ENCODE results near the gene NOC4L.

The NOC4L gene

DNA sequence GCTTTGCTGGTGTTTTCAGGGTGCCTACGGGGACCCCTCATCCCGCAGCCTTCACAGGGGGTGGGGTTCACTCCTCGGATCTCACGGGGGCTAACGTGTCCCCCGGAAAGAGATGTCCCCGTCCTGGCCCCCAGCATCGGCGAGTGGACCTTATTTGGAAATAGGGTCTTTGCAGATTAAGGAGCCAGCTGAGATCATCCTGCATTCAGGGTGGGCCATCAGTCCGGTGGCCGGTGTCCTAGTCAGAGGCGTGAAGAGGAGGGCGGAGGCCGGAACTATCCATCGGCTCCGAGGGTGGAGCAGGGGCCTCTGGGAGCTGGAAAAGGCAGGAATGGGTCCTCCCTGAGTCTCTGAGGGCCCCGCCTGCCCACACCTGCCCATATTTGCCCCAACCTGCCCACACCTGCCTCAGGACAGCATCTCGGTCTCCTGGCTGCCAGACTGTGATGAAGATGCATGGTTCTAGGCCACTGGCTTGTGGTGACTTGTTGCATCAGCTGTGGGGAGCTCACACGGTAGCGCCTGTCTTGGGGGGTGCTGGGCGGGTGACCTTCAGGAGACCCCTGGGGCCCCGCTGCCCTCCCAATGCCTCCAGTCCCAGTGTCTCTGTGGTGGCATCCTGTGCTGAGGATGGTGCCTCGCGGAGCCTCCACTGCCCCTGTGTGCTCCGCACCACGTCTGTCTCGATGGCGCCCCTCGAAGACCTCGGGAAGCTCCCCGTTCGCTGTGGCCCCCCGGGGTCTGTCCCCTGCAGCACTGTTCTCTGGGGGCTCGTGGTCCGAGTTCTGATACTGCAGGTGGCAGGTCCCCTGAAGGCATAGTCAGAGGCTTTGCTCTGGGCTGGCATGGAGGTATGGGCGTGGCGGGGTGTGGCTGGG lies 14.7 kb downstream of the NOC4L start:
- no peak for DNase-seq

DNA sequence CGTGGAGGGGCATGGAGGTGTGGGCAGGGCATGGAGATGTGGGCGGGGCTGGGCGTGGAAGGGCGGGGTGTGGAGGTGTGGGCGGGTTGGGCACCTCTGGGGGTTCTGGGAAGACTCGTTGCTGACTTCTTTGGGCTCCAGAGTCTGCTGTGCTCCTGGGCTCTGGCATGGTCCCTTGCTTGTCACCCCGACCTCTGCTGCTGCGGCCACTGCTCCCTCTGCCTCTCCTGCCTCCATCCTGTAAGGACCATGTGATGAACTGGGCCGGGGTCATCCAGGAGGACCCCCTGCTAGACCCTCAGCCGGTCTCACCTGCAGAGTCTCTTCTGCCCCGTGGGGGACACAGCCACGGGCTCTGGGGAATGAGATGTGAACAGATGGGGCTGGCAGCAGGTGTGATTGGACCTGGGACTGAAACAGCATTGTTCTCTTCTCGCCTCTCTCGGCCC lies 15.3 kb downstream of the NOC4L start:
- no peak for DNase-seq

DNA sequence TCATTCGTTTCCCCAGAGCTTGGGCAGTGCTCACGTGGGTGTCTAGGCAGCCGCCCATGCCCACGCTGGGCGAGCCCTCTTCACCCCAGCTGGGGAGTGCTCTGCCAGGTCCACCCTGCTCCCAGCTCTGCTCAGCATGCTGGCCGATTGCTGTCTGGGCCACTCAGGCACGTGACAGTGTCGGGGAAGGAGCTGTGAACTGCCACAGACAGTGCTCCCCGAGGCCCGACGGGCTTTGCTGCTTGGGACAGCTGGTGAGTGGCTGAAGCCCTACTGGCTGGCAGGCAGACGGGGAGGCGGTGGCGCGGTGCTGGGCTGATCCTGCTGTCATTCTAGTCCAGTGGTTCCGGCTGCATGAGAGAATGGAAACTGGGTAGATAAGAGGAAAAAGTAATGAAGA lies 15.8 kb downstream of the NOC4L start:
- DNase-seq = no peak

DNA sequence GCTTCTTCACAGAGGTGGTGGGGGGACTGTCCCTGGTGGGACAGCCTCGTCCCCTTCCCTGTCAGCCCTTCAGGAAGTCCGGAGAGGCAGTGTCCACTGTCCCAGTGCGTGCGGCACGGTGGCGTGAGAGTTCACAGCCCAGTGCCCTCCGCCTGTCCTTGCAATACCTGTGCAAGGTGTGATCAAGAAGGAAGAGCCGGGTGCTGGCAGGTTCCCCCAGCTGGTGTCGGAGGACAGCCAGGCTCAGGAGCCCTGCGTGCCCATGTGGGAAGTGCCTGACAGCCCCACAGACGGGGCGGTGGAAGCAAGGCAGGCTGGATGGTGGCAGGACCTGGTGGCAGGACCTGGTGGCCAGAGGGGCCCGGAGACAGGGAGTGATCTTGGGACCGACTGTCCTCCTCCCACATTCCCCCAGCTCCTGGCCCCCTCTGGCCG lies 16.4 kb downstream of the NOC4L start:
- no peak for DNase-seq

DNA sequence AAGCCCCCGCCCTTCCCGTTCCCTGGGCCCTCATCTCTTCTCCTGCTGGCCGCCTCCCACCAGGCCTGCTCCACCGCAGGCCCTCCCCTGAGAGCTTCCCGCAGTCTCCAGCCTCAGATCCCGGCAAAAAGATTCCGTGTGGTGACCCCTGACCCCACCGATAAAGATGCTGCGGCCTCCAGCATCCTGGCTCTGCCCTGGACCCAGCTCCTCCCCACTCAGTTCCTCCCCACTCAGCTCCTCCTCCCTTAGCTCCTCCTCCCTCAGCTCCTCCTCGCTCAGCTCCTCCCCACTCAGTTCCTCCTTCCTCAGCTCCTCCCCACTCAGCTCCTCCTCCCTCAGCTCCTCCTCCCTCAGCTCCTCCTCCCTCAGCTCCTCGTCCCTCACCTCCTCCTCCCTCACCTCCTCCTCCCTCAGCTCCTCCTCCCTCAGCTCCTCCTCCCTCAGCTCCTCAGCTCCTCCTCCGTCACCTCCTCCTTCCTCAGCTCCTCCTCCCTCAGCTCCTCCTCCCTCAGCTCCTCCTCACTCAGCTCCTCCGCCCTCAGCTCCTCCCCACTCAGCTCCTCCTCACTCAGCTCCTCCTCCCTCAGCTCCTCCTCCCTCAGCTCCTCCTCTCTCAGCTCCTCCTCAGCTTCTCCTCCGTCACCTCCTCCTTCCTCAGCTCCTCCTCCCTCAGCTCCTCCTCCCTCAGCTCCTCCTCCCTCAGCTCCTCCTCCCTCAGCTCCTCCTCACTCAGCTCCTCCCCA lies 17.0 kb downstream of the NOC4L start:
- no peak for DNase-seq

DNA sequence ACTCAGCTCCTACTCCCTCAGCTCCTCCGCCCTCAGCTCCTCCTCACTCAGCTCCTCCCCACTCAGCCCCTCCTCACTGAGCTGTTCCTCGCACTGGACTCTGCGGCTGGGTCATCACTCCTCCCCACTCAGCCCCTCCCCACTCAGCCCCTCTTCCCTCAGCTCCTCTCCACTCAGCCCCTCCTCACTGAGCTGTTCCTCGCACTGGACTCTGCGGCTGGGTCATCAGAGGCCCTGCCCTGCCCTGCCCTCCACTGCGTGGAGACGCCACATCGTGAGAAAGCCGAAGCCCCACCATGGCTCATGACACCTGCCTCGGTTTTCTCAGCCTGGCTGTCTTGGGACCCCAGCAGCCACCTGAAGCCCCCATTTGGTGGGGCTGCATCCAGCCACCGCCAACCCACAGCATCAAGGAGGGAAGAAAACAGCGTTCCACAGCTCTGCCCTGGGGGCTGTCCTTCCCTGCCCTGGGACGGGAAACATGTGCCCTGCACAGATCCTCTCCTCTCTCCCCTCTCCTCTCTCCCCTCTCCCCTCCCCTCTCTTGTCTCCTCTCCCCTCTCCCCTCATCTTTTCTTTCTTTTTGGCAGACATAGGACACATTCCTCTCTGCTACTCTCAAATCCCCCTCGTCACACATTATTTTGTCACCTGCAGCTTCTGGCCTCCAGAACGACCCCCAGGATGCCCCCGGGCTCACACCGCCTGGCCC lies 17.7 kb downstream of the NOC4L start:
- DNase-seq = no peak

DNA sequence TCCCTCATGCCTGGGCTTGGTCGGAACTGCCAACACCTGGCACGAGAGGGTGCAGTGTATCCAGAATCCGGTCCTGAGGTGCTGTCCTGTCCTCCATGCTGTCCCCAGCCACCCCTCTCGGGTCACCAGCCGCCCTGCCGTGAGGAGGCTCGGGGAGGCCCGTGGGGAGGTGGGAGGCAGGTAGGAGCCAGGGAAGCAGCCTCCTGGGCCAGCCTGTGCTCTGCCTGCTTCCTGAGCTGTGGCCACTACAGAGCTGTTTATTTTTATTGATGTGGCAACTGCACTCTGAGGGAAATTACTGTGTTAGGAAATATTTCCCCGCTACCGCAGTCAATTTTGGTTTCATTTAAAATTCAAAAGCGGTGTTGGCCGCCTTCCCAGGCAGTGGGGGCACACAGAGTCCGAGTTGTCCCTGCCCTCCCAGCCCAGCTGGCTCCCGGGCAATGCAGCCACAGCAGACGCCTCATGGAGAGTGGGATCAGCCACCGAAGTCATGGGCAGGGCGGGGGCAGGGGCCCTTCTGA lies 18.3 kb downstream of the NOC4L start:
- no peak for DNase-seq

DNA sequence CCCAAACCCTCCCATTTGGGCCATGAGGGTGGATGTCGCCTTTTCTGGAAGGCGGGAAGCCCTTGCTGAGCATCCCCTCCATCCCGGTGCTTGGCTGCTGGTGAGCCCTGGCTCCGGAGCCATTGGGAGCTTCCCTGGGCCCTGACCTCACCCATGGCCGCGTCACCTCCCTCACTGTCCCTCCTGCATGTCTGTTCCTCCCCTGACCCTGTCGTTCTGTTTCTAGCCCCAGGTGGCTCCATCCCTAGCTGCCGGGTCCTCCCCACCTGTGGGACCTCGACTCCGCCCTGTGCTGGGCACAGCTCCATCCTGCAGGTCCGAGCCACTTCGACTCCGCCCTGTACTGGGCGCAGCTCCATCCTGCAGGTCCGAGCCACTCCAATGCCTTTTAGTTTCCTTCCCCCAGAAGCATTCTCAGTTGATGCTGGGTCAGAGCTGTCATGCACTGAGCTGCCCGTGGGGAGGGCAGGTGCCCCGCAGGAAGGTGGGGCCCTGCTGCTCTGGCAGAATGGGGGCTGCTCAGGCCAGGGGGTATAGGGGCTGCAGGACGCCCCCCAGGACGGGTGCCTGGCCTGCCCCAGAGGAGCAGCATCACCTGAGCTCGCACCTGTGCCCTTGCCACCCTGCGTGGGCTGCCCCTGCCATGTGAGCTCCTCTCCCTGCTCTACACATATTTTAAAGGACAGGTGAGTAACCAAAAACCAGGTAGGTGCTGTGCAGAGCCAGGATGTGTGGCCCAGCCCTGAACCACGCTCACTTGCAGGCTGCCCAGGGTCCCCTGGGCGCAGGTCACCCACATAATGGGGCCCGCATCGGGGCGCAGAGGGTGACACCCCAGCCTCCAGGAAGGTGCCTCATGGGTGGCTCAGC lies 19.0 kb downstream of the NOC4L start:
- DNase-seq = no peak

DNA sequence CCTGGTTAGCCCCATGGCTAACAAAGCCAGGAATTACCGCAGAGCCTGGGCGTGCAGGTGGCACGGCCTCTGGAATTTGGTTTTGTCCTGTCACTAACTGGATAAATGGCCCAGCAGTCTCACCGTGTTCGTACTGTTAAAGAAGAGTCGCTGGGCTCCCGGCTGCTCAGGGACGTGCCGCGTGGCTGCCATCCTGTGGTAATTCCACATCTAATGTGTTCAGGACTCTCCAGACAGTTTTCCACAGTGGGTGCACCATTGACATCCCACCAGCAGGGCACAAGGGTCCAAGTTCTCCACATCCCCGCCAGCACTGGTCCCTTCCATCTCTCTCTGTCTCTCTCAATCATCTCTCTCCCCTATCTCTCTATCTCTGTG lies 19.6 kb downstream of the NOC4L start:
- DNase-seq = no peak

DNA sequence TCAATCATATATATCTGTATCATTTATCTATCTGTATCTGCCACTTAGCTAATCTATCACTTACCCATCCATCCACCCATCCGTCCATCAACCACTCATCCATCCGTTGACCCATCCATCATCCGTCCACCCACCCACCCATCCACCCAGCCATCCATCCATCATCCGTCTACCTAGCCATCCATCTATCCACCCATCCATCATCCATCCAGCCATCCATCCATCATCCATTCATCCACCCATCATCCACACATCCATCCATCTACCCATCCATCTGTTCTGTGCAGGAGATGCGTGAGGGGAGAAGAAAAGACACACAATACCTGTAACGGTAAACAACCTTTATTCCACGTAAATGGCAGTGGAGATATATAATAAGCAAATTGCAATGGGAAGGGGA lies 20.2 kb downstream of the NOC4L start:
- DNase-seq = no peak

DNA sequence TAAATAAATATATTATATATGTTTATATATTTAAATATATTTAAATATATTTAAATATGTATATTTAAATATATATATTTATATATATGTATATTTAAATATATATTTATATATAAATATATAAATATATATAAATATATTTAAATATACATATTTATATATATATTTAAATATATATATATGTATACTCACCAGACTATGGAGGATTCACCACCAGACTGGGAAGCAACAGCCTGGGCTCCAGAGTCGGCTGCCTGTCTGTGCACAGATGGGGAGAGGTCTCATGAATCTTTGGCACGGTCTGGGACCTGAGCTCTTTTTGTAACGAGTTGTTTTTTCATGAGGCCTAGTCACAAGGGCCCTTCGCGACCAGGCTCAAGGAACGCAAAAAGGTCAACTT lies 21.3 kb downstream of the NOC4L start:
- no peak for DNase-seq

DNA sequence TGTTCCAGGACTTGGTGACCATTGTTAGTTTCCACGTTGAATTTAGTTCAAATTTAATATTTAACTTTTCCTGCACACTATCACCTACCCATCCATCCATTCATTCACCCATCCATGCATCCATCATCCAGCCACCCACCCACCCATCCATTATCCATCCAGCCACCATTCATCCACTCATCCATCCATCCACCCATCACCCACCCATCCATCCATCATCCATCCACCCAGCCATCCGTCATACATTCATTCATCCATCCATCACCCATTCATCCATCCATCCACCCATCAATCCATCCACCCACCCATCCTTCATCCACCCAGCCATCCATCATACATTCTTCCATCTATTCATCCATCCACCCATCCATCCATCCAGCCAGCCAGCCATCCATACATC lies 21.8 kb downstream of the NOC4L start:
- no peak for DNase-seq

DNA sequence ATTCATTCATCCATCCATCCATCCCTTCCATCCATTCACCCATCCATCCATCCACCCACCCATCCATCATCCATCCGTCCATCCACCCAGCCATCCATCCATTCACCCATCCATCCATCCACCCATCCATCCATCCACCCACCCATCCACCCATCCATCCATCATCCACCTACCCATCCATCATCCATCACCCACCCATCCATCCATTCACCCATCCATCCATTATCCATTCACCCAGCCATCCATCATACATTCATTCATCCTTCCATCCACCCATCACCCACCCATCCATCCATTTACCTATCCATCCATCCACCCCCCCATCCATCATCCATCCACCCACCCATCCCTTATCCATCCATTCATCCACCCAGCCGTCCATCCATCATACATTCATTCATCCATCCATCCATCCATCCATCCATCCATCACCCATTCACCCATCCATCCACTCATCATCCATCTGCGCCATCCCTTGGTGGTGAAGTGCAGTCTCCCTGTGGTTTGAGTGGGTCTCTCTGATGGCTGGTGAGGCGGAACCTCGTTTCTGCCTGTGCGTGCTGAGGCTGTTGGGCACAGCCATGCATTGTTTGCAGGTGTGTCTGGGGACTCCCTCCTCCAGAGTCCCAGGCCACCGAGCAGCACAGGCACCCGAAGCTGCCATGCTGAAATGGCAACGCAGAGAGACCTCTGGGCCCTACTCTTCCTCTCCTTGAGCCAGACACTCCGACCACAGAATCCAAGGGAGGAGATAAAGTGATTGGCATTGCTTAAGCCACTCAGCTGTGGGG lies 22.7 kb downstream of the NOC4L start:
- no peak for DNase-seq

DNA sequence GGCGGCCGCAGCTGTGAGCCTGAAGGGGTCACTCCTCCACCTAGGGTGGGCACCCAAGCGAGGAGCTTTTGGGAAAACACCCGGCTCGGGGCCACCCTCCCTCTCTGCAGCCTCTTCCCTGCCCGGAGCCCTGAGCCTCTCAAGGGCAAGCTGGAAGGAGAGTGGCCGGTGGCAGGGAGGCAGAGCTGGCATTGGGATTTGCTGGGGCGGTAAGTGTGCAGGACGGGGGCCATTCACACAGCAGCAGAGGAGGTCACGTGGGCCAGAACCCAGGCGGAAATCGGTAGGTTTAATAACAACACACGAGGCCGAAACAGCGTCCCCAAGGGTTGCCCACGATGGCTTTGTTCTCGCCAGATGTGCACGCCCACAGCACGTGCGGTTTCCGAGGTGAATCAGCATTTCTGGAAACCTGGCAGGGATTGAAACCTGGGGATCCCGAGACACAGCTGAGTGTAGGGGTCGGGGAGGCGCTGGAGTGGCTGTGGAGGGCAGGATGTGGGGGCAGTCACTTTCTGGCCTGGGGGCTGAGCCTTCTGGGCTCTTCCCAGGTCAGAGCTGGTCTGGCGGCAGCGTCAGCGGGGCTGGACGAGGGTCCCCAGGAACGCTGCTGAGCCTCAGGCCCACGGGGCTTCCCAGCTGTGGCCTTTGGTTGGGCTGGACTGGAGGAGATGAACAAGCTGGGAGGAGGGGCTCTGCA lies 23.5 kb downstream of the NOC4L start:
- peak; percentile 24 for DNase-seq

DNA sequence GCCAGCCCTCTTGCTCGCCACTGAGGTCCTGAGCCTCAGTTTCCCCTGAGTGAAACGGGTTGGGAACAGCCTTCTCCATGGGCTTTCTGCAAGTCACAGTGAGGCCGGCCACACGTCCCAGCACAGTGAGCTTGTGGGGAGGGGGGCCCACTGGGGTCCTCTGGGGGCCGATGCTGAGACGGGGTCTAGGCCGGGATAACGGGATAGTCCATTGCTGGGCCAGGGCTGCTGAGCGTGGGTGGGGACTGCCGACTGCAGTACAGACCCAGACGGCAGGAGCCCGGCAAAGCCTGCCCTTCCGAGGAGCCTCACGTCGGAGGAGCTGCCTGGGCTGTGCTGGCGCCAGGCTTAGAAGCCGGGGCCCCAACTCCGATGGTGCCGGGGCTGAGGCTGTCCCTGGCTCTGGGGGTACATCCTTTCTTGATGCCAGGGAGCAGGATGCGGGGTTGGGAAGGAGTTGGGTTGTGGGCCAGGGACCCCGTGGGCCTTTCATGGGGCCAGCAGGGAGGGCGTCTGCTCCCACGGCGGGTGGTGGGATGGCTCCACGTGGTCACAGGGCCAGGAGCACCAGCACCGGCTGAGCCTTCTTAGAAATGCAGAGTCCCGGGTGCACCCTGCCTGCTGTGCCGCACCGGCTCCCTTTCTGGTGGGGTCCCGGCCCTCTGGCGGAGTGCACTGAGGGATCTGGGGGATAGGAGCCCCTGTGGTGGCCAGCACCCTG lies 24.2 kb downstream of the NOC4L start:
- DNase-seq = no peak

DNA sequence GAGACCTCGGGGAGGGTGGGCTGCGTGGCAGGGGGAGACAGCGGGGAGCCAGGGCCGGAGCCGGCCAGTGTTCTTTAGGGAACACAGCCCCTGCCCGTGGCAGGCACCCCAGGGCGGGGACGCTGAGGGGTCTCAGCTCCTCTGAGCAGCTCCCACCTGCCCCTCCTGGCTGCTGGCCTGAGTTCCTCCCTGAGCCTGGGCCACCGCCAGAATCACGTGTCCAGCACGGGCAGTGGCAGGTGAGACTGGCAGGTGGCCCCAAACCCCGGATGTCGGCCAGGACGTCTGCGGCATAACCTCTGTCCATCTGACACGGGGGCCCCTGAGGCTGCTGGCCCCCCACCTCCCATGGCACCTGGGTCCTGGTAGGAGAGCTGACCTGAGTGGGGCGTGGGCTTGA lies 25.1 kb downstream of the NOC4L start:
- DNase-seq = no peak

DNA sequence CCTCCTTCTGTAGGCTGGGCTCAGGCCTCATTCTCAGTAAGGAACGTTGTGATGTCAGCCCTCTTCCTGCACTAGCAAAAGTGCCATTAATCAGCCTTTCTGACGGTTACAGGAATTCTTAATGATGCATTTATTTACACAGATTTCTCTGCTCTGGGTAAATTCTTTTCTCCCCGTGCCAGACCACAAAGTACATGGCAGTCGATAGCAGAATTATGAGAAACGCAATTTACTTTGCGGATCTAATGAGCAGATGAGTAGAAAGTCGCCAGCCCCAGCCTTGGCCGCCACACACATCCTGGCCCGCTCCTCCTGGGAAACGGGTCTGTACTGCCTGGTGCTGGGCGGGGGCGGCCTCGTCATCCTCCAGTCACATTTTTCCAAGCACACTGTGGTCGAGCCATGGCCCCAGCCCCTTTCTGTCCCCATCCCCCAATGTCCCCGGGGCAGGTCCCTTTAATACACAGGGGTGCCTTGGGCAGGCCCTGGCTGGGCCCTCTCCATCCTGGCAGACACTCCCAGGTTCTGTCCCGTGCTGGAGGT lies 25.9 kb downstream of the NOC4L start:
- DNase-seq = no peak

DNA sequence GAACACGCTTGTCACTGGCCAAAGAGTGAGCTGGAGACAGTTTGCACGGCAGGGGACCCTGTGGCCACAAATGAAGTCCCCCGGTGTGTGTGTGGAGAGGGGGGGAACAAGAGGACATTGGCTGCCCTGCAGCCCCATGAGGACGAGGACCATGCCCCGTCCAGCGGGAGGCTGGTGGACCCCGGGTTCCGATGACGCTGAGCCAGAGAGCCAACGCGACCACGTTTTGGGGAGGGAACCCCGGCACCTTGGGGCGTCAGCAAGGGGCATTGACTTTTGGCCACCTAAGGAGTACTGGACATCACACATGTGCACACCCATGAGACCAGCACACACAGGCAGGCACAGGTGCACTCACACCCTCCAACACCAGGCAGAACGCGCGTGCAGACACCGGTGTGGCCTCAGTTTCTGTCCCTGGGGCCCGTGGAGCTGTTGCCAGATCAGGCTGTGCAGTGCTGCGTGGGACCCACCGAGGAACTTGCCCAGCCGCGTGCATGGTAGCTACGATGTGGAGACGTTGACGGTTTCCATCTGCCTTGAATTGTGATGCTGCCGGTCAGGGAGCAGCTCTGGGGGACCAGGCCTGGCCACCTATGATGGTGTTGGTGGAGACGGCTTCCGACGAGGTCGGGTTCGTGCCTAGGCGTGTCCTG lies 26.5 kb downstream of the NOC4L start:
- DNase-seq = no peak

DNA sequence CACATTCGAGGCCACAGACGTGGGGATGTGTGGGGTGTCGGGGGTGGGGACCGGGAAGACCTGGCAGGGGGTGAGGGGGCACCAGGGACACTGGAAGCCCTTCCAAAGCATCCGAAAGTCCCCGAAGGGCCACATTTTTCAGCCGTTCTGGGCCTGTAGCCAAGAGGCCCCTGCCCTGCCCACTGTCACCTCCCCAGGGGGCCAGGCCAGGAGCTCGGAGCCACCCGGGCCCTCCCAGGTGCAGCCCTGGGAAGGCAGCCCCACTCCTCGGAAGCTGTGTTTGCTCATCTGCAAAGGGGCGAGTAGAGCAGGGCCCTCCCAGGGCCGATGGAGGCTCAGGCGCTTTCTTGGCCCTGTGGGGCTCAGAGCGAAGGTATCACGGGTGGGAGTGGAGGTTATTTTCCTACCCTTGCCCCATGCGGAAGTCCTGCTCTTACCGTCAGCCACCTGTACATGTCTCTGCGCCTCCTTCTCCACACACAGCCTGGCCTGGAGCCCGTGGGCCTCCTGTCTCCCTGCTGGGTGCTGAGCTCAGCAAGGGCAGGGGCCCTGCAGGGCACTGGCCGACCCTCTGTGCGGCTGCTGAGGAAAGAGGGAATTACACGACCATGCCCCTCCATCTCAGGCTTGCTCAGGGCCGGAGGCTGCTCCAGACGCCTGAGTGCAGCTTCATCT lies 27.2 kb downstream of the NOC4L start:
- no peak for DNase-seq

All from stimulated activated naive CD4-positive, alpha-beta T cell treated with Interleukin-2 at 50 U/mL for 16 hours (primary cell).